IPS-18c (cell line): ENCODE data around the gene PCDHB16.
"Not testable (repeated sequence)": the region's sequence is repeated elsewhere in the genome, so short reads cannot be mapped to it uniquely, and the experiment has no call there.

Source experiments
- H3K4me3 ChIP-seq: 2 replicates; pipeline ENCODE4 v1.7.0; 2013; ENCODE audit warnings: low read depth, mild to moderate bottlenecking, low read length, moderate library complexity; ENCODE audit not compliant: insufficient read depth
- H3K9me3 ChIP-seq: one replicate; pipeline ENCODE4 v1.6.1; 2013; ENCODE audit warnings: mild to moderate bottlenecking, low read length, moderate library complexity; ENCODE audit not compliant: control insufficient read depth, insufficient read depth

Gene PCDHB16

DNA sequence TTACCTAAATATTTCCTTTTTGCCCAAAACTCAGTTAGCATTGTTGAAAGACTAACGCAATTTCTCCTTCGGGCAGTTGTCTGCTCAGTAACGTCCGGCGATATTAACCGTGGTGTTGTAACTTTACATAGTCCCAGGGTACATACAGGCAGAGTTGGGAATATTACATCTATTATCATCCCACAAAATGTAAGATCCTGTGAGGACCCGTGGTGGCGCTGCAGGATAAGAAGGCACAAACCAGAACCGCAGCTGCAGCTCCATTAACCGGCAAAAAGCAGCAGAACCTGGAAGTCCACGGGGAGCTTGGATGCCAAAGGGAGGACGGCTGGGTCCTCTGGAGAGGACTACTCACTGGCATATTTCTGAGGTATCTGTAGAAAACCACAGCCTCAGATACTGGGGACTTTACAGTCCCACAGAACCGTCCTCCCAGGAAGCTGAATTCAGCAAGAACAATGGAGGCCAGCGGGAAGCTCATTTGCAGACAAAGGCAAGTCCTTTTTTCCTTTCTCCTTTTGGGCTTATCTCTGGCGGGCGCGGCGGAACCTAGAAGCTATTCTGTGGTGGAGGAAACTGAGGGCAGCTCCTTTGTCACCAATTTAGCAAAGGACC lies 4.5 kb upstream of the PCDHB16 start, which contains the start of gene PCDHB8:
Gene PCDHB8, plus strand, starts transcription at position 214 of the 615 bp plus-strand sequence. Its CDS starts 245 bp downstream, at position 459.
- H3K9me3 ChIP-seq, H3K4me3 ChIP-seq: not testable (repeated sequence)

DNA sequence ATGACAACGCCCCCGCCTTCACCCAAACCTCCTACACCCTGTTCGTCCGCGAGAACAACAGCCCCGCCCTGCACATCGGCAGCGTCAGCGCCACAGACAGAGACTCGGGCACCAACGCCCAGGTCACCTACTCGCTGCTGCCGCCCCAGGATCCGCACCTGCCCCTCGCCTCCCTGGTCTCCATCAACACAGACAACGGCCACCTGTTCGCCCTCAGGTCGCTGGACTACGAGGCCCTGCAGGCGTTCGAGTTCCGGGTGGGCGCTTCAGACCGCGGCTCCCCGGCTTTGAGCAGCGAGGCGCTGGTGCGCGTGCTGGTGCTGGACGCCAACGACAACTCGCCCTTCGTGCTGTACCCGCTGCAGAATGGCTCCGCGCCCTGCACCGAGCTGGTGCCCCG lies 2.8 kb upstream of the PCDHB16 start:
- not testable (repeated sequence) for H3K4me3 ChIP-seq

DNA sequence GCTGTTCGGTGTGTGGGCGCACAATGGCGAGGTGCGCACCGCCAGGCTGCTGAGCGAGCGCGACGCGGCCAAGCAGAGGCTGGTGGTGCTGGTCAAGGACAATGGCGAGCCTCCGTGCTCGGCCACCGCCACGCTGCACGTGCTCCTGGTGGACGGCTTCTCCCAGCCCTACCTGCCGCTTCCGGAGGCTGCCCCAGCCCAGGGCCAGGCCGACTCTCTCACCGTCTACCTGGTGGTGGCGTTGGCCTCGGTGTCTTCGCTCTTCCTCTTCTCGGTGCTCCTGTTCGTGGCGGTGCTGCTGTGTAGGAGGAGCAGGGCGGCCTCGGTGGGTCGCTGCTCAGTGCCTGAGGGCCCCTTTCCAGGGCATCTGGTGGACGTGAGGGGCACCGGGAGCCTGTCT lies 2.3 kb upstream of the PCDHB16 start:
- H3K4me3 ChIP-seq, H3K9me3 ChIP-seq: not testable (repeated sequence)

More for the DNA sequence above, 2.8 kb upstream of the PCDHB16 start:
- H3K9me3 ChIP-seq: not testable (repeated sequence)

DNA sequence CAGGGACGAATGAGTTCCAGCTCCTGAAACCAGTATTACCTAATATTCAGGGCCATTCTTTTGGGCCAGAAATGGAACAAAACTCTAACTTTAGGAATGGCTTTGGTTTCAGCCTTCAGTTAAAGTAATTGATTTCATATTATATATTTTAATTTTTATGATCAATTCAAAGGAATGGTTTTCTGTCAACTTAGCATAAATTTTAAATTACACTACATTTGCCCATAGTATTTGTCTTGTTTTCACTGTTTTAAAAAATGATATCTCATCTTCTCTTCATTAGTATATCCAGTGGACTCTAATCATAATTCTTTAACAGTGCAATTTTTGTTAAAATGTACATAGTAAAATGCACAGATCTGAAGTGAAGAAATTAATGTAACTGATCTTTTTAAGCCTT lies 1.9 kb upstream of the PCDHB16 start:
- H3K4me3 ChIP-seq: no peak overlapping the region
- peaks cover 4% of the 10 kb centered on the region for H3K9me3 ChIP-seq

DNA sequence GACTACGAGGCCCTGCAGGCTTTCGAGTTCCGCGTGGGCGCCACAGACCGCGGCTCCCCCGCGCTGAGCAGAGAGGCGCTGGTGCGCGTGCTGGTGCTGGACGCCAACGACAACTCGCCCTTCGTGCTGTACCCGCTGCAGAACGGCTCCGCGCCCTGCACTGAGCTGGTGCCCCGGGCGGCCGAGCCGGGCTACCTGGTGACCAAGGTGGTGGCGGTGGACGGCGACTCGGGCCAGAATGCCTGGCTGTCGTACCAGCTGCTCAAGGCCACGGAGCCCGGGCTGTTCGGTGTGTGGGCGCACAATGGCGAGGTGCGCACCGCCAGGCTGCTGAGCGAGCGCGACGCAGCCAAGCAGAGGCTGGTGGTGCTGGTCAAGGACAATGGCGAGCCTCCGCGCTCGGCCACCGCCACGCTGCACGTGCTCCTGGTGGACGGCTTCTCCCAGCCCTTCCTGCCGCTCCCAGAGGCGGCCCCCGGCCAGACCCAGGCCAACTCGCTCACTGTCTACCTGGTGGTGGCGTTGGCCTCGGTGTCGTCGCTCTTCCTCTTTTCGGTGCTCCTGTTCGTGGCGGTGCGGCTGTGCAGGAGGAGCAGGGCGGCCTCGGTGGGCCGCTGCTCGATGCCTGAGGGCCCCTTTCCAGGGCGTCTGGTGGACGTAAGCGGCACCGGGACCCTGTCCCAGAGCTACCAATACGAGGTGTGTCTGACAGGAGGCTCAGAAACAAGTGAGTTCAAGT lies 2.1 kb downstream of the PCDHB16 start:
- not testable (repeated sequence) for H3K9me3 ChIP-seq, H3K4me3 ChIP-seq

DNA sequence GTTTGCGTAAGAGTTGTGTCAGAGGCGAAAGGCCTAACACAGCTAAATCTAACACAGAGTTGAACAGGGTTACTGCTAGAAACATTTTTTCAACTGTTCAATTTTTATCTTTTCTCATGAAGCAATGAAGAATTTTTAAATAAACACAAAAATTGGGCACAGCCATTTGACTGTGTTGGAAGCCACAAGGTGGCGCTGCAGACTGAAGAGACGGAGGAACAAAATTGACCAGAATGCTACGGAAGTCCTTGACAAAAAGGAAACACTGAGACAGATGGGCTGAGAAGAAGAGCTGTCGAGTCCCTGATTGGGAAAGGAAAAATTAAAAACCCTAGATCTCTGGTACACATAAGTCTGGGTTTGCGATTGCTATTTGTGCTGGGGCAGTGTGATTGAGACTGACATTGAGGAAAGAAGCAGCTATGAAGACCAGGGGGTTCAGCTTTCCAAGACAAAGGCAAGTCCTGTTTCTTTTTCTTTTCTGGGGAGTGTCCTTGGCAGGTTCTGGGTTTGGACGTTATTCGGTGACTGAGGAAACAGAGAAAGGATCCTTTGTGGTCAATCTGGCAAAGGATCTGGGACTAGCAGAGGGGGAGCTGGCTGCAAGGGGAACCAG lies 4.8 kb downstream of the PCDHB16 start, which contains the start of gene PCDHB9:
Gene PCDHB9, plus strand, starts transcription at position 265 of the 616 bp plus-strand sequence. Its CDS starts 158 bp downstream, at position 423.
- H3K4me3 ChIP-seq: no peak within 1 kb of the TSS
- H3K9me3 ChIP-seq: no peaks in the 10 kb centered on the region

DNA sequence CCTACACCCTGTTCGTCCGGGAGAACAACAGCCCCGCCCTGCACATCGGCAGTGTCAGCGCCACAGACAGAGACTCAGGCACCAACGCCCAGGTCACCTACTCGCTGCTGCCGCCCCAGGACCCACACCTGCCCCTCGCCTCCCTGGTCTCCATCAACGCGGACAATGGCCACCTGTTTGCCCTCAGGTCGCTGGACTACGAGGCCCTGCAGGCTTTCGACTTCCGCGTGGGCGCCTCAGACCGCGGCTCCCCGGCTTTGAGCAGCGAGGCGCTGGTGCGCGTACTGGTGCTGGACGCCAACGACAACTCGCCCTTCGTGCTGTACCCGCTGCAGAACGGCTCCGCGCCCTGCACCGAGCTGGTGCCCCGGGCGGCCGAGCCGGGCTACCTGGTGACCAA lies 6.5 kb downstream of the PCDHB16 start:
- H3K9me3 ChIP-seq, H3K4me3 ChIP-seq: not testable (repeated sequence)

DNA sequence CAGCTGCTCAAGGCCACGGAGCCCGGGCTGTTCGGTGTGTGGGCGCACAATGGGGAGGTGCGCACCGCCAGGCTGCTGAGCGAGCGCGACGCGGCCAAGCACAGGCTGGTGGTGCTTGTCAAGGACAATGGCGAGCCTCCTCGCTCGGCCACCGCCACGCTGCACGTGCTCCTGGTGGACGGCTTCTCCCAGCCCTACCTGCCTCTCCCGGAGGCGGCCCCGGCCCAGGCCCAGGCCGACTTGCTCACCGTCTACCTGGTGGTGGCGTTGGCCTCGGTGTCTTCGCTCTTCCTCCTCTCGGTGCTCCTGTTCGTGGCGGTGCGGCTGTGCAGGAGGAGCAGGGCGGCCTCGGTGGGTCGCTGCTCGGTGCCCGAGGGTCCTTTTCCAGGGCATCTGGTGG lies 6.9 kb downstream of the PCDHB16 start:
- H3K9me3 ChIP-seq, H3K4me3 ChIP-seq: not testable (repeated sequence)

DNA sequence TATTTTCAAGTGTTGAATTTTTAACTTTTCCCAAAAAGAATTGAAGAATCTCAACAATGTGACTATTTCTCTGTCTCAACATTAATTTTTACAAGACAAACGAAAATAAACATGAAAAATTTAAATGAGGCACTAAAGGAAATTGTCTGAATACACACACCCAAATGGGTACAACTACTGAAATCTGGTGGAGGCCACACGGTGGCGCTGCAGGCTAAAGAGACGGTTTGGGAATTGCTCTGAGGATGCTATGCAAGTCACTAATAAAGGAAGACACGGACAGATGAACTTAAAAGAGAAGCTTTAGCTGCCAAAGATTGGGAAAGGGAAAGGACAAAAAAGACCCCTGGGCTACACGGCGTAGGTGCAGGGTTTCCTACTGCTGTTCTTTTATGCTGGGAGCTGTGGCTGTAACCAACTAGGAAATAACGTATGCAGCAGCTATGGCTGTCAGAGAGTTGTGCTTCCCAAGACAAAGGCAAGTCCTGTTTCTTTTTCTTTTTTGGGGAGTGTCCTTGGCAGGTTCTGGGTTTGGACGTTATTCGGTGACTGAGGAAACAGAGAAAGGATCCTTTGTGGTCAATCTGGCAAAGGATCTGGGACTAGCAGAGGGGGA lies 10.0 kb downstream of the PCDHB16 start, which contains the start of gene PCDHB10:
Gene PCDHB10, plus strand, starts transcription at position 244 of the 616 bp plus-strand sequence. Its CDS starts 200 bp downstream, at position 444.
- no peak within 1 kb of the TSS for H3K4me3 ChIP-seq

DNA sequence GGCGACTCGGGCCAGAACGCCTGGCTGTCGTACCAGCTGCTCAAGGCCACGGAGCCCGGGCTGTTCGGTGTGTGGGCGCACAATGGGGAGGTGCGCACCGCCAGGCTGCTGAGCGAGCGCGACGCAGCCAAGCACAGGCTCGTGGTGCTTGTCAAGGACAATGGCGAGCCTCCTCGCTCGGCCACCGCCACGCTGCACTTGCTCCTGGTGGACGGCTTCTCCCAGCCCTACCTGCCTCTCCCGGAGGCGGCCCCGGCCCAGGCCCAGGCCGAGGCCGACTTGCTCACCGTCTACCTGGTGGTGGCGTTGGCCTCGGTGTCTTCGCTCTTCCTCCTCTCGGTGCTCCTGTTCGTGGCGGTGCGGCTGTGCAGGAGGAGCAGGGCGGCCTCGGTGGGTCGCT lies 12.1 kb downstream of the PCDHB16 start:
- H3K9me3 ChIP-seq: not testable (repeated sequence)

More for the DNA sequence above, 10.0 kb downstream of the PCDHB16 start, which contains the start of gene PCDHB10:
- no peaks in the 10 kb centered on the region for H3K9me3 ChIP-seq

DNA sequence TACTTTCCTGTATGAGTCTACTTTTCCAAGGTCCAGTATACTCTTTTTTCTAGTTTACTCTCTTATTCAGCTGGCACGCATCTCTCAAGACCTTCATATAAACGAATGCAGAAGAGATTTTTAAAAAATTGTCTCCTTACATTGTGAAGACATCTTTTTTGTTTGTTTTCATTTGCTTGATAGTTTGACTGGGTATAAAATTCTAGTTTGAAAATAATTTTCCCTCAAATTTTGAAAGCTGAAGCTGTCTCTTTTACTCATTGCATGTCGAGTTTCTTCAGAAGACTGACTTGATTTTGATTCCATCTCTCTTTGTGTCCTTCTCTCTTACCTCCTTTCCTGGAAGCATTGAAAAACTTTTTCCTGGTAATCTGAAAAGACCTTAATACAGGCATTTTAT lies 14.2 kb downstream of the PCDHB16 start:
- Histone ChIP-seq H3K4me3 (no peak overlapping the region), H3K9me3 (no peaks in the 10 kb centered on the region)

More for the DNA sequence above, 12.1 kb downstream of the PCDHB16 start:
- H3K4me3 ChIP-seq: not testable (repeated sequence)

DNA sequence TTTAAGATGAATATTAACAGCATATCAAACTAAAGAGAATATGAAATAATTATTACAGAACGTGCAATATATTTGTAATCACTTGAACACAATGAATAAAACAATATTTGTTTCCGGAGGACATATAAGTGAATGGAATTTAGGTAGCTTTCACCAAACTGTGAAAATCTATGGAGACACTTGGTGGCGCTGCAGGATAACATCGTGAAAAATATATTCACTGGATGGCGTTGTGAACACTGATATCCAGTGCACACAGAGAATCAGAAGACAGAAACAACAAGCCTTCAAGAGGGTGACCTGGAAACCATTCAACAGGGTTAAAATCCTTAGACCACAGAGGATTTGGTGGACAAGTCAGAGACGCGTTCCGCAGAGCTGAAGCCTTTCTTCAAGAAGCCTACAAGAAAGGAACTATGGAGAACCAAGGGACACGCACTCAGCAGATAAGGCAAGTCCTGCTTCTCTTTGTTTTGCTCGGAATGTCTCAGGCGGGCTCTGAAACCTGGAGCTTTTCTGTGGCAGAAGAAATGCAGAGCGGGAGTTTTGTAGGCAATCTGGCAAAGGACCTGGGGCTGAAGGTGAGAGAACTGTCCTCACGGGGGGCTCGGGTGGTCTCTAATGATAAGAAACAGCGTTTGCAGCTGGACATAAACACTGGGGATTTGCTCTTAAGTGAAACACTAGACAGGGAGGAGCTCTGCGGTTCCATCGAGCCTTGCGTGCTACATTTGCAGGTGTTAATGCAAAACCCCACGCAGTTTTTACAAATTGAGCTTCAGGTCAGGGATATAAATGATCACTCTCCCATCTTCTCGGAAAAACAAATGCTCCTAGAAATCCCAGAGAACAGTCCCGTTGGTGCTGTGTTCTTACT lies 17.4 kb downstream of the PCDHB16 start, which contains the start of gene PCDHB11:
Gene PCDHB11, plus strand, starts transcription at position 269 of the 877 bp plus-strand sequence. Its CDS starts 148 bp downstream, at position 417.
- H3K9me3 ChIP-seq: peaks cover 5% of the 10 kb centered on the region
- no peak within 1 kb of the TSS for H3K4me3 ChIP-seq

DNA sequence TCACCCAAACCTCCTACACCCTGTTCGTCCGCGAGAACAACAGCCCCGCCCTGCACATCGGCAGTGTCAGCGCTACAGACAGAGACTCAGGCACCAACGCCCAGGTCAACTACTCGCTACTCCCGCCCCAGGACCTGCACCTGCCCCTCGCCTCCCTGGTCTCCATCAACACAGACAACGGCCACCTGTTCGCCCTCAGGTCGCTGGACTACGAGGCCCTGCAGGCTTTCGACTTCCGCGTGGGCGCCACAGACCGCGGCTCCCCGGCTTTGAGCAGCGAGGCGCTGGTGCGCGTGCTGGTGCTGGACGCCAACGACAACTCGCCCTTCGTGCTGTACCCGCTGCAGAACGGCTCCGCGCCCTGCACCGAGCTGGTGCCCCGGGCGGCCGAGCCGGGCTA lies 18.9 kb downstream of the PCDHB16 start:
- H3K9me3 ChIP-seq, H3K4me3 ChIP-seq: not testable (repeated sequence)

DNA sequence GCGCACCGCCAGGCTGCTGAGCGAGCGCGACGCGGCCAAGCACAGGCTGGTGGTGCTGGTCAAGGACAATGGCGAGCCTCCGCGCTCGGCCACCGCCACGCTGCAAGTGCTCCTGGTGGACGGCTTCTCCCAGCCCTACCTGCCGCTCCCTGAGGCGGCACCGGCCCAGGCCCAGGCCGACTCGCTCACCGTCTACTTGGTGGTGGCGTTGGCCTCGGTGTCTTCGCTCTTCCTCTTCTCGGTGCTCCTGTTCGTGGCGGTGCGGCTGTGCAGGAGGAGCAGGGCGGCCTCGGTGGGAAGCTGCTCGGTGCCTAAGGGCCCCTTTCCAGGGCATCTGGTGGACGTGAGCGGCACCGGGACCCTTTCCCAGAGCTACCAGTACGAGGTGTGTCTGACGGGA lies 19.5 kb downstream of the PCDHB16 start:
- H3K9me3 ChIP-seq, H3K4me3 ChIP-seq: not testable (repeated sequence)

DNA sequence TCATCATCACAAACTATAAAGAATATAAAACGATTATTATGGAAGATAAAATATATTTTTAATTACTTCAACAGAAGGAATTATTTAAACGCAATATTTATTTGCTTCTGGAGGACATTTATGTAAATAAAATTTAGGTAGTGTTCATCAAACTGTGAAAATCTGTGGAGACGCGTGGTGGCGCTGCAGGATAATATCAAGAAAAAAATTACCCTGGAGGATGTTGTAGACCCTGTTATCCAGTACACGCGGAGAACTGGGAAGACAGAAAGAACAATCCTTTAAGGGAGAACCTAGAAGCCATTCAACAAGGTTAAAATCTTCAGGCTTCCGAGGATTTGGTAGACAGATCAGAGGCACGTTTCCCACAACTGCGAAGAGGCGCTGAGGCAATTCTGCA lies 26.3 kb downstream of the PCDHB16 start, which contains the start of gene PCDHB12:
Gene PCDHB12, plus strand, starts transcription at position 242 of the 400 bp plus-strand sequence. CDS start 189 bp downstream, outside the sequence.
- peaks cover 3% of the 10 kb centered on the region for H3K9me3 ChIP-seq
- no peak within 1 kb of the TSS for H3K4me3 ChIP-seq

DNA sequence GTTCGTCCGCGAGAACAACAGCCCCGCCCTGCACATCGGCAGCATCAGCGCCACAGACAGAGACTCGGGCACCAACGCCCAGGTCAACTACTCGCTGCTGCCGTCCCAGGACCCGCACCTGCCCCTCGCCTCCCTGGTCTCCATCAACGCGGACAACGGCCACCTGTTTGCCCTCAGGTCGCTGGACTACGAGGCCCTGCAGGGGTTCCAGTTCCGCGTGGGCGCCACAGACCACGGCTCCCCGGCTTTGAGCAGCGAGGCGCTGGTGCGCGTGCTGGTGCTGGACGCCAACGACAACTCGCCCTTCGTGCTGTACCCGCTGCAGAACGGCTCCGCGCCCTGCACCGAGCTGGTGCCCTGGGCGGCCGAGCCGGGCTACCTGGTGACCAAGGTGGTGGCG lies 28.1 kb downstream of the PCDHB16 start:
- H3K9me3 ChIP-seq, H3K4me3 ChIP-seq: not testable (repeated sequence)
